CD4-positive, alpha-beta T cell (primary cell): ENCODE measurements around the gene STK32B. TPM values are rescaled to one million over a fixed set of nuclear protein-coding genes. Genes with fewer than 3 reads are reported as not detected.

ENCODE experiments used
- ATAC-seq: fragments of 200-7000 bp; cut with Tn5 transposase; one replicate; pipeline ENCODE4 v1.10.0; 2022; ENCODE audit warnings: mild to moderate bottlenecking; ENCODE audit not compliant: poor library complexity
- CTCF ChIA-PET: fragments of 350-600 bp; sonication (Branson Sonifier 250); formaldehyde crosslinking; loops from one replicate; lab custom pipeline; 2021; ENCODE audit warnings: antibody characterized with exemption, inconsistent platforms; lab: Charles Lee
- POLR2A ChIA-PET: fragments of 350-600 bp; sonication (Branson Sonifier 250); formaldehyde crosslinking; loops from one replicate; lab custom pipeline; 2021; ENCODE audit warnings: antibody characterized with exemption, inconsistent platforms; lab: Charles Lee
- DNase-seq, 14 experiments: peaks; one replicate each; pipeline ENCODE4 v3.0.0-alpha.2; 2013 to 2020; ENCODE audit warnings: mixed read lengths in 2 of 14
- H3K27ac ChIP-seq, 2 donors: one replicate each; pipeline versions ENCODE4 v1.5.1 to v1.7.0; 2013; ENCODE audit warnings: low read length in 2 of 2, low read depth in 1 of 2, mild to moderate bottlenecking in 1 of 2
- H3K27me3 ChIP-seq, 2 experiments: 1 replicate in 1 of 2; 2 replicates in 1 of 2; pipeline versions ENCODE4 v1.6.1 to v1.7.0; 2013; ENCODE audit warnings: low read length in 2 of 2, control low read depth in 1 of 2, mild to moderate bottlenecking in 1 of 2, moderate library complexity in 1 of 2; ENCODE audit not compliant: insufficient read depth in 2 of 2, control insufficient read depth in 1 of 2
- H3K36me3 ChIP-seq: one replicate; pipeline ENCODE4 v1.6.1; 2013; ENCODE audit warnings: low read length, control low read depth; ENCODE audit not compliant: insufficient read depth
- H3K4me1 ChIP-seq: one replicate; pipeline ENCODE4 v1.6.1; 2013; ENCODE audit warnings: low read length, control low read depth; ENCODE audit not compliant: insufficient read depth
- H3K4me3 ChIP-seq: one replicate; pipeline ENCODE4 v1.5.1; 2013; ENCODE audit warnings: mild to moderate bottlenecking, low read length, moderate library complexity
- H3K9me3 ChIP-seq, 2 experiments: 1 replicate in 1 of 2; 2 replicates in 1 of 2; pipeline versions ENCODE4 v1.6.1 to v1.7.0; 2013; ENCODE audit warnings: low read length in 2 of 2, mild to moderate bottlenecking in 2 of 2, control low read depth in 1 of 2, moderate library complexity in 1 of 2; ENCODE audit not compliant: control insufficient read depth in 1 of 2, insufficient read depth in 1 of 2
- H3K27ac Mint-ChIP-seq: one replicate; pipeline ENCODE4 v1.8.0; 2020; ENCODE audit warnings: mixed read lengths
- H3K27me3 Mint-ChIP-seq: one replicate; pipeline ENCODE4 v1.8.0; 2021; ENCODE audit warnings: mixed read lengths
- H3K36me3 Mint-ChIP-seq: one replicate; pipeline ENCODE4 v1.8.0; 2021; ENCODE audit warnings: low read depth, mixed read lengths
- H3K4me1 Mint-ChIP-seq: one replicate; pipeline ENCODE4 v1.8.0; 2021; ENCODE audit warnings: low read depth, mixed read lengths
- H3K4me3 Mint-ChIP-seq: one replicate; pipeline ENCODE4 v1.8.0; 2020; ENCODE audit warnings: mild to moderate bottlenecking, mixed read lengths
- H3K9me3 Mint-ChIP-seq: one replicate; pipeline ENCODE4 v1.8.0; 2020; ENCODE audit warnings: mixed read lengths
- intact Hi-C, 2 experiments: fragments of 100-400 bp; cut with DNase I in 1 of 2; cut with micrococcal nuclease in 1 of 2; formaldehyde crosslinking; loops; one replicate each; pipeline versions ENCODE4 v1.15.1 to v1.9.0; 2023 to 2025; cut with DNase I, micrococcal nuclease
- total RNA-seq, 174 experiments: library from RNA in 2 of 174; stranded (reverse) in 2 of 174; gene quantifications; one replicate each; pipeline ENCODE4 v1.2.3 and lab custom pipeline; 2021 to 2026
- TF ChIP-seq, protein P1 (sequence below): fragments of 200-600 bp; IDR thresholded peaks from one replicate; pipeline ENCODE4 v1.8.0; 2022; ENCODE audit warnings: antibody characterized with exemption, mild to moderate bottlenecking

Gene STK32B
- total RNA-seq, 2 experiments from 2014 or later: not detected

DNA sequence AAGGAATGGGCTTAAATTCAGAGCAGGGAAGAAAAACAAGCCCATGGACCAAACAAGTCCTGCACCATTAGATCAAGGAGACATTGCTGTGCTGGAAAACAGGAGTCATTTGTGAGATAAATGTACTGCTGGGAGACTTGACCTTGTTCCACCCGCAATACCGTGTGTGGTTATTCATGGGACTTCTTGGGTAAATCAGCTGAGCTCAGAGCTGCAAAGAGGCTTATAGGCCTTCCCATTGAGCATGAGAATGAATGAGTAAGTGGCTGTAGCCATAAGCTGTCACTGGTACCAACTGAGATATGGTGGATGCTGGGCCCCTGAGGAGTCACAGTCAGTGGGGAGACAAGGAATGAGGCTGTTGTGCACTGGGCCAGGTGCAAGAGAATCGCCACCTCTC lies 29.7 kb upstream of the STK32B start:
- Mint-ChIP-seq H3K27ac (no peak overlapping the region), H3K4me1 (peaks cover 5% of the 10 kb centered on the region), H3K4me3 (no peak overlapping the region), H3K9me3 (no peaks in the 10 kb centered on the region), H3K27me3 (peaks cover 26% of the 10 kb centered on the region), H3K36me3 (no peaks in the 10 kb centered on the region)
- DNase-seq: no peak
- no peak overlapping the region for H3K27ac ChIP-seq
- peaks cover 6 to 28% of the 10 kb centered on the region in 2 experiments for H3K27me3 ChIP-seq
- H3K4me1 ChIP-seq: peaks cover 5% of the 10 kb centered on the region
- CTCF ChIA-PET: no interaction called here
- ATAC-seq: no peak
- H3K36me3 ChIP-seq: no peaks in the 10 kb centered on the region
- no peak overlapping the region for H3K4me3 ChIP-seq
- POLR2A ChIA-PET: no interaction called here
- H3K9me3 ChIP-seq: peaks cover 0 to 14% of the 10 kb centered on the region in 2 experiments
- intact Hi-C loops: no loop called here
- TF ChIP-seq, protein P1, sequence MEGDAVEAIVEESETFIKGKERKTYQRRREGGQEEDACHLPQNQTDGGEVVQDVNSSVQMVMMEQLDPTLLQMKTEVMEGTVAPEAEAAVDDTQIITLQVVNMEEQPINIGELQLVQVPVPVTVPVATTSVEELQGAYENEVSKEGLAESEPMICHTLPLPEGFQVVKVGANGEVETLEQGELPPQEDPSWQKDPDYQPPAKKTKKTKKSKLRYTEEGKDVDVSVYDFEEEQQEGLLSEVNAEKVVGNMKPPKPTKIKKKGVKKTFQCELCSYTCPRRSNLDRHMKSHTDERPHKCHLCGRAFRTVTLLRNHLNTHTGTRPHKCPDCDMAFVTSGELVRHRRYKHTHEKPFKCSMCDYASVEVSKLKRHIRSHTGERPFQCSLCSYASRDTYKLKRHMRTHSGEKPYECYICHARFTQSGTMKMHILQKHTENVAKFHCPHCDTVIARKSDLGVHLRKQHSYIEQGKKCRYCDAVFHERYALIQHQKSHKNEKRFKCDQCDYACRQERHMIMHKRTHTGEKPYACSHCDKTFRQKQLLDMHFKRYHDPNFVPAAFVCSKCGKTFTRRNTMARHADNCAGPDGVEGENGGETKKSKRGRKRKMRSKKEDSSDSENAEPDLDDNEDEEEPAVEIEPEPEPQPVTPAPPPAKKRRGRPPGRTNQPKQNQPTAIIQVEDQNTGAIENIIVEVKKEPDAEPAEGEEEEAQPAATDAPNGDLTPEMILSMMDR: no peak

DNA sequence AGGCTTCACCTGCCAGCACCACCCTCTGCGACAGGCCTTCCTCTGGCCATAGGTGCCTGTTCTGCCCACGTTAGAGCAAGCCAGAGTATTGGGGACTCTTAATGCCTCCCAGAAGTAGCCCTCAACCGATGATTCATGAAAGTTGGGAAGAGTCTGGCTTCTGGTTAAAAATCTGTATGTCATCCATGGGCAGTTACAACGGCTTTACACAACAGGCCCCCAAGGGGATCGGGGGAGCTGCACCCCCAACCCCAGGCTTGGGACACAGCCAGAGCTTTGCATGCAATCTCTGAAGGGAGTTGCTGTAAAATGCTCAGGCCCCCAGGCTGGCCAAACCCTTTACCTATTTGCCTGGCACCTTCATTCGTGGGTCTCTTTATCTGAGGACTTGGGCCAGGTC lies 26.6 kb upstream of the STK32B start:
- Histone ChIP-seq H3K9me3 (peaks cover 0 to 8% of the 10 kb centered on the region in 2 experiments), H3K4me1 (no peaks in the 10 kb centered on the region), H3K27me3 (peaks cover 0 to 5% of the 10 kb centered on the region in 2 experiments), H3K27ac (no peak overlapping the region), H3K4me3 (no peak overlapping the region), H3K36me3 (no peaks in the 10 kb centered on the region)
- ChIA-PET POLR2A (no interaction called here), CTCF (no interaction called here)
- TF ChIP-seq, protein P1: no peak
- H3K9me3 Mint-ChIP-seq: no peaks in the 10 kb centered on the region
- no peaks in the 10 kb centered on the region for H3K36me3 Mint-ChIP-seq
- no peak overlapping the region for H3K27ac Mint-ChIP-seq
- DNase-seq (no peak), ATAC-seq (no peak)
- peaks cover 9% of the 10 kb centered on the region for H3K27me3 Mint-ChIP-seq
- H3K4me1 Mint-ChIP-seq: no peaks in the 10 kb centered on the region
- intact Hi-C loops: no loop called here
- H3K4me3 Mint-ChIP-seq: no peak overlapping the region

DNA sequence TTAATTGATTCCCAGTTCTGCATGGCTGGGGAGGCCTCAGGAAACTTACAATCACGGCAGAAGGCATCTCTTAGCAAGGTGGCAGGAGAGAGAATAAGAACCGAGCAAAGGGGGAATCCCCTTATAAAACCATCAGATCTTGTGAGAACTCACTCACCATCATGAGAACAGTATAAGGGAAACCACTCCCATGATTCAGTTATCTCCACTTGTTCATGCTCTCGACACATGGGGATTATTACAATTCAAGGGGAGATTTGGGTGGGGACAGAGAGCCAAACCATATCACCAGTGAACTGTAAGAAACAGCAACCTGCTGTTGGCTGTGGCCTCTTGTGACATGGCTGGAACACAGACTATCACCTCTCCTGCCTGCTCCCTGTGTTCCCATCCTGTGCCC lies 24.9 kb upstream of the STK32B start:
- Histone ChIP-seq H3K36me3 (no peaks in the 10 kb centered on the region), H3K9me3 (peaks cover 0 to 8% of the 10 kb centered on the region in 2 experiments), H3K4me3 (no peak overlapping the region), H3K27me3 (no peaks in the 10 kb centered on the region), H3K4me1 (no peaks in the 10 kb centered on the region), H3K27ac (no peak overlapping the region)
- H3K27ac Mint-ChIP-seq: no peak overlapping the region
- no peak for ATAC-seq
- POLR2A ChIA-PET: no interaction called here
- no peak overlapping the region for H3K4me3 Mint-ChIP-seq
- no peaks in the 10 kb centered on the region for H3K4me1 Mint-ChIP-seq
- intact Hi-C loops: no loop called here
- no peaks in the 10 kb centered on the region for H3K9me3 Mint-ChIP-seq
- no peaks in the 10 kb centered on the region for H3K36me3 Mint-ChIP-seq
- CTCF ChIA-PET: no interaction called here
- TF ChIP-seq, protein P1: no peak
- H3K27me3 Mint-ChIP-seq: peaks cover 9% of the 10 kb centered on the region
- DNase-seq: no peak
